Uterus (tissue), 2 donors: ENCODE results near the gene CEBPB.

ENCODE experiments used
- CTCF ChIP-seq, 4 experiments: fragments of 200-600 bp in 2 of 4; fragments of 450-650 bp in 2 of 4; sonication (generic) in 2 of 4; IDR thresholded peaks; one replicate each; pipeline ENCODE4 v1.5.1; 2016 to 2019; ENCODE audit warnings: antibody characterized with exemption in 4 of 4, mild to moderate bottlenecking in 2 of 4, moderate library complexity in 1 of 4
- POLR2A ChIP-seq, 2 donors: fragments of 450-650 bp; IDR thresholded peaks; one replicate each; pipeline ENCODE4 v1.6.1; 2016; ENCODE audit warnings: antibody characterized with exemption in 2 of 2, mild to moderate bottlenecking in 1 of 2, moderate library complexity in 1 of 2

GRCh38 chr20:50207026-50207425 is 16.4 kb downstream of the CEBPB start:
- no peak for TF ChIP-seq CTCF (IDR thresholded peaks at IDR 0.05)
- TF ChIP-seq POLR2A (IDR thresholded peaks at IDR 0.05) = no peak
